Measurements from ENCODE around the gene PCYT1A.
"Not testable (repeated sequence)": the region's sequence is repeated elsewhere in the genome, so short reads cannot be mapped to it uniquely, and the experiment has no call there.

Gene PCYT1A

GRCh38 chr3:196287440-196288140 is at the start of gene PCYT1A:
TSS of gene PCYT1A (minus strand) at chr3:196287726. CDS start at chr3:196270531, 17,195 bp downstream.
- DNase-seq (ENCODE audit: low spot score), result peak; percentile 88

- DNase-seq (ENCODE audit: low spot score), result no peak
These were observed 49.0 kb upstream of the PCYT1A start for GRCh38 chr3:196336319-196337145.

- DNase-seq (ENCODE audit: low spot score), result no peak
These were observed 48.0 kb upstream of the PCYT1A start for GRCh38 chr3:196335503-196335948.

- no peak for DNase-seq (ENCODE audit: low spot score)
These were observed 47.5 kb upstream of the PCYT1A start for GRCh38 chr3:196334982-196335381.

- no peak for DNase-seq (ENCODE audit: low spot score)
These were observed 44.6 kb upstream of the PCYT1A start for GRCh38 chr3:196332168-196332567.

- no peak for DNase-seq (ENCODE audit: low spot score)
These were observed 39.9 kb upstream of the PCYT1A start for GRCh38 chr3:196327405-196327804.

GRCh38 chr3:196326936-196327335 is 39.4 kb upstream of the PCYT1A start:
- no peak for DNase-seq (ENCODE audit: low spot score)

- DNase-seq (ENCODE audit: low spot score), result no peak
These were observed 36.2 kb upstream of the PCYT1A start for GRCh38 chr3:196323691-196324090.

GRCh38 chr3:196323016-196323415 is 35.5 kb upstream of the PCYT1A start:
- DNase-seq (ENCODE audit: low spot score), result no peak

- no peak for DNase-seq (ENCODE audit: low spot score)
These were observed 33.6 kb upstream of the PCYT1A start for GRCh38 chr3:196321162-196321561.

- no peak for DNase-seq (ENCODE audit: low spot score)
These were observed 32.6 kb upstream of the PCYT1A start for GRCh38 chr3:196320137-196320536.

GRCh38 chr3:196317687-196318467 is 30.4 kb upstream of the PCYT1A start, which contains the start of gene DYNLT2B:
TSS of gene DYNLT2B (minus strand) at chr3:196318240. CDS start at chr3:196318152, 88 bp downstream.
- peak; percentile 93 for DNase-seq (ENCODE audit: low spot score)

- DNase-seq (ENCODE audit: low spot score), result not testable (repeated sequence)
These were observed 29.5 kb upstream of the PCYT1A start for GRCh38 chr3:196316799-196317686.

GRCh38 chr3:196315821-196316220 is 28.3 kb upstream of the PCYT1A start:
- DNase-seq (ENCODE audit: low spot score), result no peak

GRCh38 chr3:196314597-196314996 is 27.1 kb upstream of the PCYT1A start:
- no peak for DNase-seq (ENCODE audit: low spot score)

GRCh38 chr3:196314086-196314485 is 26.6 kb upstream of the PCYT1A start:
- DNase-seq (ENCODE audit: low spot score), result not testable (repeated sequence)

GRCh38 chr3:196302960-196303359 is 15.4 kb upstream of the PCYT1A start:
- not testable (repeated sequence) for DNase-seq (ENCODE audit: low spot score)

GRCh38 chr3:196302551-196302950 is 15.0 kb upstream of the PCYT1A start:
- DNase-seq (ENCODE audit: low spot score), result not testable (repeated sequence)

GRCh38 chr3:196298521-196298920 is 11.0 kb upstream of the PCYT1A start:
- DNase-seq (ENCODE audit: low spot score), result no peak

GRCh38 chr3:196292286-196292923 is 4.9 kb upstream of the PCYT1A start:
- DNase-seq (ENCODE audit: low spot score), result no peak

- peak; percentile 36 for DNase-seq (ENCODE audit: low spot score)
These were observed 575 bp upstream of the PCYT1A start for GRCh38 chr3:196288141-196288460.
